Suprapubic skin (tissue), 4 donors: ENCODE measurements around the gene KATNA1. TPM values are rescaled to one million over a fixed set of nuclear protein-coding genes. Genes with fewer than 3 reads are reported as not detected.

Experiments used
- DNase-seq, 2 donors: peaks; one replicate each; pipeline ENCODE4 v3.0.0-alpha.2; 2019; ENCODE audit warnings: low spot score in 2 of 2
- H3K27ac ChIP-seq: fragments of 200-600 bp; sonication (generic); one replicate; pipeline ENCODE4 v1.5.1; 2019
- H3K27me3 ChIP-seq: fragments of 200-600 bp; sonication (generic); one replicate; pipeline ENCODE4 v1.5.1; 2019
- H3K36me3 ChIP-seq: fragments of 200-600 bp; sonication (generic); one replicate; pipeline ENCODE4 v1.5.1; 2019
- H3K4me1 ChIP-seq: fragments of 200-600 bp; sonication (generic); one replicate; pipeline ENCODE4 v1.5.1; 2019
- H3K4me3 ChIP-seq: fragments of 200-600 bp; sonication (generic); one replicate; pipeline ENCODE4 v1.5.1; 2019; ENCODE audit warnings: mild to moderate bottlenecking
- H3K9me3 ChIP-seq: fragments of 200-600 bp; sonication (generic); one replicate; pipeline ENCODE4 v1.5.1; 2019
- EP300 ChIP-seq: sonication (generic); formaldehyde crosslinking; IDR thresholded peaks from one replicate; pipeline ENCODE4 v1.6.1; 2017; ENCODE audit warnings: antibody characterized with exemption
- POLR2A ChIP-seq, 2 donors: fragments of 450-650 bp; IDR thresholded peaks; one replicate each; pipeline ENCODE4 v1.6.1; 2017; ENCODE audit warnings: antibody characterized with exemption in 2 of 2, mild to moderate bottlenecking in 2 of 2, moderate library complexity in 2 of 2
- POLR2AphosphoS5 ChIP-seq, 3 donors: sonication (generic); formaldehyde crosslinking; IDR thresholded peaks; one replicate each; pipeline ENCODE4 v1.6.1; 2017; ENCODE audit warnings: antibody characterized with exemption in 3 of 3
- WGBS: methylation state at CpG from one replicate; pipeline ENCODE4 v1.1.5; 2018; 5-methylcytosine and 5-hydroxymethylcytosine counted together
- total RNA-seq, 4 donors: library from RNA; depleted of rRNA; stranded (reverse); fragments of >200 nt; gene quantifications; one replicate each; pipeline ENCODE4 v1.1.0, GENCODE V29; 2016
- TF ChIP-seq, protein P1 (sequence below), 2 donors: fragments of 200-600 bp in 1 of 2; fragments of 450-650 bp in 1 of 2; sonication (generic) in 1 of 2; IDR thresholded peaks; one replicate each; pipeline ENCODE4 v1.5.1; 2016 to 2019; ENCODE audit warnings: antibody characterized with exemption in 2 of 2, mild to moderate bottlenecking in 1 of 2, moderate library complexity in 1 of 2

The KATNA1 gene
- total RNA-seq, 4 donors from 2014 or later: 11.7 to 34.4 (median 16.7) TPM

- Histone ChIP-seq H3K27me3 (no peaks in the 10 kb centered on the region), H3K27ac (peak within 1 kb of the TSS; percentile 93), H3K4me1 (peaks cover 20% of the 10 kb centered on the region), H3K9me3 (no peaks in the 10 kb centered on the region), H3K36me3 (no peaks in the 10 kb centered on the region), H3K4me3 (peak within 1 kb of the TSS; percentile 86)
- under 1% methylated on average over 38 of the region's 59 CpGs for WGBS
- DNase-seq: peak; percentile 94 to 96
- TF ChIP-seq, protein P1, sequence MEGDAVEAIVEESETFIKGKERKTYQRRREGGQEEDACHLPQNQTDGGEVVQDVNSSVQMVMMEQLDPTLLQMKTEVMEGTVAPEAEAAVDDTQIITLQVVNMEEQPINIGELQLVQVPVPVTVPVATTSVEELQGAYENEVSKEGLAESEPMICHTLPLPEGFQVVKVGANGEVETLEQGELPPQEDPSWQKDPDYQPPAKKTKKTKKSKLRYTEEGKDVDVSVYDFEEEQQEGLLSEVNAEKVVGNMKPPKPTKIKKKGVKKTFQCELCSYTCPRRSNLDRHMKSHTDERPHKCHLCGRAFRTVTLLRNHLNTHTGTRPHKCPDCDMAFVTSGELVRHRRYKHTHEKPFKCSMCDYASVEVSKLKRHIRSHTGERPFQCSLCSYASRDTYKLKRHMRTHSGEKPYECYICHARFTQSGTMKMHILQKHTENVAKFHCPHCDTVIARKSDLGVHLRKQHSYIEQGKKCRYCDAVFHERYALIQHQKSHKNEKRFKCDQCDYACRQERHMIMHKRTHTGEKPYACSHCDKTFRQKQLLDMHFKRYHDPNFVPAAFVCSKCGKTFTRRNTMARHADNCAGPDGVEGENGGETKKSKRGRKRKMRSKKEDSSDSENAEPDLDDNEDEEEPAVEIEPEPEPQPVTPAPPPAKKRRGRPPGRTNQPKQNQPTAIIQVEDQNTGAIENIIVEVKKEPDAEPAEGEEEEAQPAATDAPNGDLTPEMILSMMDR (IDR thresholded peaks at IDR 0.05): peak; percentile 28 to 51
- TF ChIP-seq POLR2AphosphoS5 (IDR thresholded peaks at IDR 0.05): no peak
Measured at GRCh38 chr6:149565527-149566409, 82.7 kb downstream of the KATNA1 start, which contains the start of gene GINM1. TSS of gene GINM1 (plus strand) at chr6:149566375. CDS start at chr6:149566415, 40 bp downstream.

- Histone ChIP-seq H3K27me3 (no peaks in the 10 kb centered on the region), H3K27ac (no peak overlapping the region), H3K9me3 (no peaks in the 10 kb centered on the region), H3K4me3 (no peak overlapping the region), H3K4me1 (peaks cover 20% of the 10 kb centered on the region), H3K36me3 (no peaks in the 10 kb centered on the region)
- TF ChIP-seq, protein P1 (IDR thresholded peaks at IDR 0.05): no peak
- no peak for TF ChIP-seq POLR2AphosphoS5 (IDR thresholded peaks at IDR 0.05)
- WGBS: 46% methylated on average over 3 of the region's 3 CpGs
- DNase-seq: no peak
Measured at GRCh38 chr6:149563928-149564325, 84.6 kb downstream of the KATNA1 start.

DNA sequence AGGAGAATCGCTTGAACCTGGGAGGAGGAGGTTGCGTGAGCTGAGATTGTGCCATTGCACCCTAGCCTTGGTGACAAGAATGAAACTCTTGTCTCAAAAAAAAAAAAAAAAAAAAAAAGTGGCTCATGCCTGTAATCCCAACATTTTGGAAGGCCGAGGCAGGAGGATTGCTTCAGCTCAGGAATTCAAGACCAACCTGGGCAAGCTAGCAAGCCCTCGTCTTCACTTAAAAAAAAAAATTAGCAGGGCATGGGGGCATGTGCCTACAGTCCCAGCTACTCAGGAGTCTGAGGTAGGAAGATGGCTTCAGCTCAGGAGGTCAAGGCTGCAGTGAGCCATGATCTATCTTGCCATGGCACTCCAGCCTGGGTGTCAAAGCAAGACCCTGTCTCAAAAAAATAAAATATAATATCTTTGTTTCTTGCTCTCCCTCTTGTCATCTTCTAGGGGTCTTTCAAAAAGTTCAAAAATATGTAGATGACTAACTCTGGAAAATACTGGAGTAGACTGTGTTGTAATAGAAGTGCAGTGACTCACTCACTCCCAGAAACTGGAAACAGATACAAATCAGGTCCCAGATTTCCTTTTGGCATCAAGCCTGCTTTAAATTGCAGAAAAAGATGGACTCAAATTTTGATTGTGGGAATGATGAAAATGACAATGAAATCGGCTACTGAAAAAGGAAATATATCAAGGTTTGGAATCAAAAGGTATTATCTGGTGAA lies 85.1 kb downstream of the KATNA1 start:
- H3K27ac ChIP-seq: no peak overlapping the region
- TF ChIP-seq, protein P1 (IDR thresholded peaks at IDR 0.05): no peak
- TF ChIP-seq POLR2A (IDR thresholded peaks at IDR 0.05) (no peak), POLR2AphosphoS5 (IDR thresholded peaks at IDR 0.05) (no peak), EP300 (no peak)
- H3K36me3 ChIP-seq: no peaks in the 10 kb centered on the region
- no peaks in the 10 kb centered on the region for H3K9me3 ChIP-seq
- H3K4me1 ChIP-seq: peaks cover 20% of the 10 kb centered on the region
- no peaks in the 10 kb centered on the region for H3K27me3 ChIP-seq
- no peak for DNase-seq
- WGBS: 82% methylated on average over 5 of the region's 5 CpGs
- H3K4me3 ChIP-seq: no peak overlapping the region

GRCh38 chr6:149560736-149561135 lies 87.8 kb downstream of the KATNA1 start:
- Histone ChIP-seq H3K27me3 (no peaks in the 10 kb centered on the region), H3K27ac (no peak overlapping the region), H3K9me3 (no peaks in the 10 kb centered on the region), H3K4me3 (no peak overlapping the region), H3K4me1 (peaks cover 8% of the 10 kb centered on the region), H3K36me3 (no peaks in the 10 kb centered on the region)
- no peak for DNase-seq
- WGBS: 54% methylated on average over 3 of the region's 3 CpGs
- TF ChIP-seq POLR2A (IDR thresholded peaks at IDR 0.05): no peak
- TF ChIP-seq, protein P1 (IDR thresholded peaks at IDR 0.05): peak in 1 of 2 donors; percentile 51
- TF ChIP-seq EP300: no peak
- TF ChIP-seq POLR2AphosphoS5 (IDR thresholded peaks at IDR 0.05): no peak

DNA sequence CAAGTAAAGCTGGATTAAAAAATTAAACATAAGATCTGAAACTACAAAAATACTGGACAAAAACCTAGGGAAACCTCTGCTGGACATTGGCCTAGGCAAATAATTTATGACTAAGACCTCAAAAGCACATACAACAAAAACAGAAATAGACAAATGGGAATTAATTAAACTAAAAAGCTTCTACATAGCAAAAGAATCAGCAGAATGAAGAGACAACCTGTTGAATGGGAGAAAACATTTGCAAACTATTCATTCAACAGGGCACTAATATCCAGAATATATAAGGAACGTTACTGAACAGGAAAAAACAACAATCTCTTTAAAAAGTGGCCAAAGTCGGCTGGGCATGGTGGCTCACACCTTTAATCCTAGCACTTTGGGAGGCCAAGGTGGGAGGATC lies 89.1 kb downstream of the KATNA1 start:
- no peak for DNase-seq
- Histone ChIP-seq H3K27ac (no peak overlapping the region), H3K36me3 (no peaks in the 10 kb centered on the region), H3K4me1 (no peaks in the 10 kb centered on the region), H3K4me3 (no peak overlapping the region), H3K9me3 (no peaks in the 10 kb centered on the region), H3K27me3 (no peaks in the 10 kb centered on the region)
- WGBS: 56% methylated on average over 2 of the region's 2 CpGs
- no peak for TF ChIP-seq EP300
- TF ChIP-seq, protein P1 (IDR thresholded peaks at IDR 0.05): no peak
- no peak for TF ChIP-seq POLR2AphosphoS5 (IDR thresholded peaks at IDR 0.05)
- no peak for TF ChIP-seq POLR2A (IDR thresholded peaks at IDR 0.05)
